Adrenal gland (tissue), 12 donors: ENCODE data around the gene KIAA2012. TPM values are rescaled to one million over a fixed set of nuclear protein-coding genes. Genes with fewer than 3 reads are reported as not detected.

Experiments
- DNase-seq, 7 donors: peaks; one replicate each; pipeline ENCODE4 v3.0.0-alpha.2; 2019 to 2020
- H3K27ac ChIP-seq, 5 donors: fragments of 200-600 bp; sonication (generic) in 4 of 5; 1 replicate in 3 of 5; 2 replicates in 2 of 5; pipeline versions ENCODE4 v1.5.1 to v1.8.0; 2016 to 2020; ENCODE audit warnings: mild to moderate bottlenecking in 1 of 5
- H3K27me3 ChIP-seq: fragments of 200-600 bp; 2 replicates; pipeline ENCODE4 v1.8.0; 2021
- H3K36me3 ChIP-seq, 2 donors: fragments of 200-600 bp; replicated peaks in 1 of 2; 1 replicate in 1 of 2; 2 replicates in 1 of 2; pipeline versions ENCODE4 v1.5.1 to v1.8.0; 2018 to 2022
- H3K4me1 ChIP-seq, 2 donors: fragments of 200-600 bp; replicated peaks in 1 of 2; 1 replicate in 1 of 2; 2 replicates in 1 of 2; pipeline versions ENCODE4 v1.5.1 to v1.8.0; 2018 to 2021
- H3K4me3 ChIP-seq, 4 donors: fragments of 200-600 bp; sonication (generic) in 3 of 4; one replicate each; pipeline ENCODE4 v1.5.1; 2016 to 2018
- H3K9me3 ChIP-seq, 3 donors: fragments of 200-600 bp; sonication (generic) in 1 of 3; replicated peaks in 1 of 3; 1 replicate in 2 of 3; 2 replicates in 1 of 3; pipeline versions ENCODE4 v1.5.1 to v1.8.0; 2016 to 2021
- CTCF ChIP-seq, 6 experiments: fragments of 450-650 bp in 4 of 6; fragments of 200-600 bp in 2 of 6; sonication (generic) in 1 of 6; IDR thresholded peaks; 1 replicate in 5 of 6; 2 replicates in 1 of 6; pipeline versions ENCODE4 v1.5.1 to v1.8.0; 2016 to 2021; ENCODE audit warnings: antibody characterized with exemption in 6 of 6, mild to moderate bottlenecking in 2 of 6, moderate library complexity in 1 of 6
- POLR2A ChIP-seq, 2 donors: fragments of 450-650 bp; IDR thresholded peaks; one replicate each; pipeline ENCODE4 v1.6.1; 2017; ENCODE audit warnings: antibody characterized with exemption in 2 of 2, mild to moderate bottlenecking in 2 of 2, moderate library complexity in 1 of 2
- WGBS, 4 donors: extraction: QIAGEN DNeasy Blood & Tissue Kit in 2 of 4; methylation state at CpG; one replicate each; pipeline versions ENCODE4 v1.1.5 to v1.1.7; 2013 to 2017; 5-methylcytosine and 5-hydroxymethylcytosine counted together
- intact Hi-C, 2 donors: fragments of 100-400 bp; cut with DNase I; formaldehyde crosslinking; loops; one replicate each; pipeline versions ENCODE4 v1.14.1 to v1.15.0; 2022 to 2023
- polyA plus RNA-seq, 3 donors: library from polyadenylated mRNA; stranded (reverse); fragments of 200-250 nt in 2 of 3; fragments of 350-450 nt in 1 of 3; fragmentation: Illumina TruSeq in 1 of 3; extraction: RNeasy Lipid Tissue Mini Kit (QIAGEN cat#74804) in 1 of 3; gene quantifications; one replicate each; pipeline ENCODE4 v1.2.3, GENCODE V29; 2013 to 2014
- total RNA-seq, 9 donors: library from RNA; depleted of rRNA in 4 of 9; stranded (reverse); fragments of >200 nt in 4 of 9; fragments of 120-200 nt in 1 of 9; fragmentation: NEBNext Ultra II Directional in 1 of 9; extraction: Animal tissue kit (Norgen Biotek cat#: 25700) in 1 of 9; gene quantifications; one replicate each; pipeline versions ENCODE4 v1.1.0 to v1.2.4, GENCODE V29; 2013 to 2023
- donor health status: healthy with polysubstance abuse.
- donor health status: Bipolar disorder and iron deficiency.
- donor health status: DM: yes; HTN: yes; CAD: no.
- donor health status: DM: no; HTN: no; CAD: no.
- donor health status: DM: no; HTN: no; CAD: no.
- donor health status: DM: yes; HTN: yes; CAD: no.

The KIAA2012 gene
- total and polyA plus RNA-seq, 12 donors: 0.09 to 0.16 (median 0.11) TPM; not detected in 9

- Histone ChIP-seq H3K4me3 (no peak overlapping the region), H3K9me3 (no peaks in the 10 kb centered on the region), H3K4me1 (no peaks in the 10 kb centered on the region), H3K27ac (no peak overlapping the region), H3K36me3 (no peaks in the 10 kb centered on the region), H3K27me3 (no peaks in the 10 kb centered on the region)
- 54 to 87% (median 63%) methylated on average over 3 to 6 of the region's 6 CpGs for WGBS, 4 donors
- no peak for DNase-seq
- TF ChIP-seq CTCF (IDR thresholded peaks at IDR 0.05): no peak
- no peak for TF ChIP-seq POLR2A (IDR thresholded peaks at IDR 0.05)
- intact Hi-C loops: no loop called here
Measured at GRCh38 chr2:202084265-202084664, 11.2 kb downstream of the KIAA2012 start.

GRCh38 chr2:202088777-202089176, 15.7 kb downstream of the KIAA2012 start:
- Histone ChIP-seq H3K9me3 (no peaks in the 10 kb centered on the region), H3K4me3 (no peak overlapping the region), H3K27ac (no peak overlapping the region), H3K36me3 (no peaks in the 10 kb centered on the region), H3K27me3 (no peaks in the 10 kb centered on the region), H3K4me1 (no peaks in the 10 kb centered on the region)
- TF ChIP-seq POLR2A (IDR thresholded peaks at IDR 0.05) (no peak), CTCF (IDR thresholded peaks at IDR 0.05) (no peak)
- intact Hi-C loops: no loop called here
- no peak for DNase-seq
- 79 to 92% (median 85%) methylated on average over 3 of the region's 3 CpGs for WGBS, 4 donors

- H3K4me1 ChIP-seq: no peaks in the 10 kb centered on the region
- intact Hi-C loops: no loop called here
- WGBS, 4 donors: 77 to 87% (median 83%) methylated on average over 3 to 7 of the region's 7 CpGs
- no peaks in the 10 kb centered on the region for H3K36me3 ChIP-seq
- H3K27ac ChIP-seq: no peak overlapping the region
- no peaks in the 10 kb centered on the region for H3K27me3 ChIP-seq
- no peaks in the 10 kb centered on the region for H3K9me3 ChIP-seq
- no peak overlapping the region for H3K4me3 ChIP-seq
- peak in 1 of 7 donors; percentile 54 for DNase-seq
- TF ChIP-seq CTCF (IDR thresholded peaks at IDR 0.05): no peak
- TF ChIP-seq POLR2A (IDR thresholded peaks at IDR 0.05): no peak
Measured at GRCh38 chr2:202090530-202090929, 17.5 kb downstream of the KIAA2012 start.

- Histone ChIP-seq H3K4me1 (no peaks in the 10 kb centered on the region), H3K27me3 (no peaks in the 10 kb centered on the region), H3K4me3 (no peak overlapping the region), H3K9me3 (no peaks in the 10 kb centered on the region), H3K36me3 (no peaks in the 10 kb centered on the region), H3K27ac (no peak overlapping the region)
- intact Hi-C loops: no loop called here
- TF ChIP-seq POLR2A (IDR thresholded peaks at IDR 0.05) (no peak), CTCF (IDR thresholded peaks at IDR 0.05) (no peak)
- 39 to 74% (median 62%) methylated on average over 6 of the region's 6 CpGs for WGBS, 4 donors
- peak in 1 of 7 donors; percentile 3 for DNase-seq
Measured at GRCh38 chr2:202091476-202091875, 18.4 kb downstream of the KIAA2012 start.
